GM21576 (cell line): Measurements from ENCODE around the gene TEP1.
A peak's percentile ranks its signal among the peaks of the same experiment; 100 is the strongest.
"Not testable (repeated sequence)": the region's sequence is repeated elsewhere in the genome, so short reads cannot be mapped to it uniquely, and the experiment has no call there.

ENCODE experiments used
- ATAC-seq: cut with Tn5 transposase; IDR thresholded peaks from one replicate; pipeline ENCODE4 v1.9.1; 2021; ENCODE audit warnings: mild to moderate bottlenecking, moderate library complexity; ENCODE audit not compliant: unreplicated experiment

TEP1 gene

DNA sequence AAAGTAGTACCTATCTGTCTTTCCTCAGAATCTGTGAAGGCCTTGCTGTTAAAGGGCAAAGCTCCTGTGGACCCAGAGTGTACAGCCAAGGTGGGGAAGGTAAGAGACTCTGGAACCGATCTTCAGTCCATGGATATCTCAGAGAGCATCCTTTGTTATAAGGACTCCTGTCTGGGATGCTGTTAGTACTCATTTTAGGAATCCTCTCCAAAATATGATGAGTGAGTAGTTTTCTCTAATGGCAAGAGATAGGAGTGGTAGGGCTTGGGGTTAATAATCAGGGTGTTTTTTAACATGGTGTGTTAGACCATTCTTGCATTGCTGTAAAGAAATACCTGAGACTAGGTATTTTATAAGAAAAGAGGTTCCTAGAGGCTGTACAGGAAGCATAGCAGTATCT lies 67.9 kb downstream of the TEP1 start:
- ATAC-seq, result no peak

GRCh38 chr14:20343862-20344220 lies 69.5 kb downstream of the TEP1 start:
- no peak for ATAC-seq

GRCh38 chr14:20343092-20343861 lies 70.0 kb downstream of the TEP1 start, which contains the start of gene PARP2:
Gene PARP2 (plus strand): TSS chr14:20343635. CDS start chr14:20343642, 7 bp downstream.
- peak; percentile 88 for ATAC-seq

- ATAC-seq, result no peak
These were observed 71.7 kb downstream of the TEP1 start for GRCh38 chr14:20341646-20342045.

GRCh38 chr14:20341032-20341431 lies 72.3 kb downstream of the TEP1 start:
- not testable (repeated sequence) for ATAC-seq

- ATAC-seq, result no peak
These were observed 79.3 kb downstream of the TEP1 start for GRCh38 chr14:20334017-20334416.

GRCh38 chr14:20333494-20333841 lies 79.8 kb downstream of the TEP1 start:
- ATAC-seq, result no peak

- peak; percentile 98 for ATAC-seq
These were observed 80.4 kb downstream of the TEP1 start, which contains the start of gene CCNB1IP1 for GRCh38 chr14:20332788-20333493. Gene CCNB1IP1 (minus strand): TSS chr14:20333279. CDS start chr14:20316523, 16,756 bp downstream.

GRCh38 chr14:20332431-20332787 lies 80.9 kb downstream of the TEP1 start:
- no peak for ATAC-seq

DNA sequence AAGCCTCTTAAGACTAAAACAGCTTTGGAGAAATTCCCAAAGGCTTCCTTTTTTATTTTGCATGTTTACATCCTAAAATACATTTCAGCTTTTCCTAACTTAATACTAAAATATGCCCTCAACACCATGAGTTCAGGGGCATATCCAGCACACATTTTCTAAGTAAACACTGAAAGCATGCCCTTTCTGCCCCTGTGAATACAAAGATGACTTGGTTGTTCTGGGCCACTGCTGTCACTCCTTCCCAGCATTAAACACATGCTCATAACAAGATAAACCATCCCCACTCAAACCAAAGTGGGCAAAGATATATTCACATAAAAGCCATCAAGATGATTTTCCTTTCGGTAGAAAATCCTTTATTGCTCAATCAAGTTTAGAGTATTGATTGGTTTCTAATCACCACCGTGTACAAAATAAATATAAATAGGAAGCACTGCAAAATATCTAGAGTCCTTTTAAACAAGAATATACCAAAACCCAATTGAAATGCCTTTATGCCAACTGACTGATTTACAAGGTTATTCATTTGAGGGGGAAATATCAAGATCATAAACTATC lies 82.2 kb downstream of the TEP1 start:
- ATAC-seq, result no peak

DNA sequence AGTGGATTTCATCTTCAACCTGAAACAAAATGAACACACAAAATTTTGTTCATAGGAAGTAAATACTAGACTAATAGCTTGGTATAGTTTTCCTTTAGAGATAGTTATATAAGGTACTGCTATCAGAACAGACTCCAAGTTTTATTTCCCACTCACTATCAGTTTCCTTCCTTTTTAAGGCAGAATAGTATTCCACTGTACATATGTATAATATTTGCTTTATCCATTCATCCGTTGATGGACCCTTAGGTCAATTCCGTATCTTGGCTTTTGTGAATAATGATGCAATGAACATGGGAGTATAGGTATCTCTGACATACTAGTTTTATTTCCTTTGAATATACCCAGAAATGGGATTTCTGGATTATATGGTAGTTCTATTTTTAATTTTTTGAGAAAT lies 83.9 kb downstream of the TEP1 start:
- no peak for ATAC-seq

DNA sequence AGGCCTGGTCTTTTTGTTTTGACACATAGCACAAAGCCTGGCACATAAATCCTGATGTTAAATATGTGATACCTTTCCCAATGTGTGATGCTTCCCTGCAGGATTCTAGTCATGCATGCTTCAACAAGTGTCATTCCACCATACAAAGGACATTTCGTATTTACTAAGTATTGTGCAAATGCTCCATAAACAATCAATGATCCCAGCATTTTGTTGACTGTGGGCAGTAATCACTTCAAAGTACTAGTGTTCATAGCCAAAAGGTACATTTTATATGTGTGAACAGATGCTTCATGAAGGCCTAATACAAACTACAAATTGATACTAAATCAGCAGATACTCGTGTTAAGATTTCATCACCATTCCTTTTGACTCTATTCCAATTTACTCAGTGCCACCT lies 84.6 kb downstream of the TEP1 start:
- ATAC-seq, result no peak

GRCh38 chr14:20327005-20327869 lies 86.1 kb downstream of the TEP1 start:
- ATAC-seq, result no peak

DNA sequence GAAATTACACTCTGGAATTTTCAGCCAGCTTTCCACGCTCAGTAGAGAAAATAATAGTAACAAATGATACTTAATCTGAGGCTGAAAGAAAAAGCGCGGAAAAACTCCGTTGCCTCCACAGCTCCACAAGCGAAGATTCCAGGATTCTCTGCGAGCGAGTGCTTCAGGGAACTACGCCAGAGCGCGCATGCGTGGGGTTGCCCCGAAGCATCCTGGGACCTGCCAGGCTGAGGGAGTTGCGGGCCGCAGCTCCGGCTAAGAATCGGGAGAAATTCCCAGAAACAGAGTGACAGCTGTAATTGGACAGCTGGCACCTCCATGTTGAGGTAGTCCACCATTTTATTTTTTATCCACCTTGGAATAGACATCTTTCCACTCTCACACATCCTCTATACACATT lies 95.6 kb downstream of the TEP1 start:
- no peak for ATAC-seq
